Measurements from ENCODE around the gene MAIP1.

The MAIP1 gene

DNA sequence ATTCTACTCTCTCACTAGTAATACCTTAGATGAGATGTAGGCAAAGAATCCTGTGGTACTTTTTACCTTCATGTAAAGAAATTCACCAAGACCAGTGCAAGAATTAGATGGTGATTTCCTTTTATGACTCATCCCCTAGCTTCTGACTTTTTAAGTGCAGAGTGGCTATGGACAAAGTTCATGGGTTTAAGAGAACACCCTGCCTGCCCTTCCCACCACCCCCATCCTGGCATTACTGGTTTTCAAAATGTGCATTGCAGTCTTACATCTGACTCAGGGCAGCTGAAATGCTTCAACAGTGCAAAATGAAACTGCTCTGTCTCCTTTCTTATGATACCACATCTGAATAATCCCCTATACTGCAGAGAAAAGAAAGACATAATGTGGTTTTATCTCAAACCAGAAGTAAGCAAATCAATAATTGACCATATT, 22.6 kb downstream of the MAIP1 start:
- no peak for TF ChIP-seq CTCF (IDR thresholded peaks at IDR 0.05; ENCODE audit: extremely low read depth, insufficient read depth, missing control alignments)
- in situ Hi-C loops (cut with MboI; ENCODE audit: low pct_unique_long_range_greater_than_20kb, low sequenced_read_pairs, unreplicated experiment): loop anchor here (5.0 kb wide), 1 partner anchor 509 kb away; no protein-coding TSS in a partner anchor
- no peak for DNase-seq (ENCODE audit: low spot score)

DNA sequence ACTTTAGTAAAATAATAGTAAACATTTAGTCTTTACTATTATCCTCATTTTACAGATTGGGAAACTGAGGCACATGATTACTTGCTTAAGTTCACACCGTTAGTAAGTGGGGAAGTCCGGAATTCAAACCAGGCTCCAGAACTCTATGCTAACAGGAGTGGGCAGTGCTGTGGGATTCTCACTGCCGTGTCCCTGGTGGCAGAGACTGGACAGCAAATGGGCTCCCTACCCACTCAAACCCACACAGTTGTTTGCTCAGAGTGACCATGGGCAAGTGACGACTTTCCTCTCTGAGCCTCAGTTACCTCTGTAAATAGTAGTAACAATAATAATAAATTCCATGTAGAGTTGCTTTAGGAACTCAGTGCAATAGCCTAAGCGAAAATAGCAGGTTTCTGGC, 24.0 kb downstream of the MAIP1 start:
- TF ChIP-seq CTCF (IDR thresholded peaks at IDR 0.05; ENCODE audit: extremely low read depth, insufficient read depth, missing control alignments): no peak
- no peak for DNase-seq (ENCODE audit: low spot score)
- in situ Hi-C loops (cut with MboI; ENCODE audit: low pct_unique_long_range_greater_than_20kb, low sequenced_read_pairs, unreplicated experiment): loop anchor here (5.0 kb wide), 1 partner anchor 508 kb away; no protein-coding TSS in a partner anchor

DNA sequence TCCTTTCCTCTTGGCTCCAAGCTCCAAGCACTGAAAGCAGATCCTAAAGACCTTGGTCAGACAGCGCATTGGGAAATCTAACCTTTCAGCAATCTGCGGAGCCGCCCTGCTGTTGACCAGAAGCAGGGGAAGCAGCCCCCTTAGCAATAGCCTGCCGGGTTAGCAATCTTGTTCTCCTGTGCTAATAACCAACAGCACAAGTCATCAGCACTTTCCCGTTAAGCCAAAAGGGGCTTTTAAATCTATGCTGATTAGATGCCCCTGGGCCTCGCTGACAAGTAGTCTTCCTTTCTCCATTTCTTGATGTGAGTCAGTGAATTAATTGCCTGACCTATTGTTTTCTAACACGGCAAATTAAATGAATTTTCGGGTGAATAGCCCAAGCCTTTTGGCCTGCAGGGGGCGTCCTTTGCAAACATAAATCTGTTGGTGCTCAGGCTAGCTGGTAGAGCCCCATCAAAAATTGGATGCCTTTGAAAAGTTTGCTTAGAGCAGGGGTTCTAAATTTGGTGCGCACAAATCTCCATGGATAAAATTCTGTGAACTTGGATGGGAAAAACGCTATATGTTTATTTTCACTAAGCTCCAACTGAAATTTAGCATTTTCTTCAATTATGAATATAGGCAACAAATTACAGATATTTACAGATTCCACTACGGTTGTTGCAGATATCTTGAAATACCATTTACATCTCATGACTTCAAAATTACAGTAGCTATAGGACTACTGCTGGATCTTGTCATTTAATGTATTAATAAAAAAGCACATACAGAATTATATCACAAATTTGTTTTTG, 24.6 kb downstream of the MAIP1 start:
- DNase-seq (ENCODE audit: low spot score): peak; percentile 28
- in situ Hi-C loops (cut with MboI; ENCODE audit: low pct_unique_long_range_greater_than_20kb, low sequenced_read_pairs, unreplicated experiment): loop anchor here (5.0 kb wide), 1 partner anchor 507 kb away; no protein-coding TSS in a partner anchor
- peak; percentile 80 for TF ChIP-seq CTCF (IDR thresholded peaks at IDR 0.05; ENCODE audit: extremely low read depth, insufficient read depth, missing control alignments)

DNA sequence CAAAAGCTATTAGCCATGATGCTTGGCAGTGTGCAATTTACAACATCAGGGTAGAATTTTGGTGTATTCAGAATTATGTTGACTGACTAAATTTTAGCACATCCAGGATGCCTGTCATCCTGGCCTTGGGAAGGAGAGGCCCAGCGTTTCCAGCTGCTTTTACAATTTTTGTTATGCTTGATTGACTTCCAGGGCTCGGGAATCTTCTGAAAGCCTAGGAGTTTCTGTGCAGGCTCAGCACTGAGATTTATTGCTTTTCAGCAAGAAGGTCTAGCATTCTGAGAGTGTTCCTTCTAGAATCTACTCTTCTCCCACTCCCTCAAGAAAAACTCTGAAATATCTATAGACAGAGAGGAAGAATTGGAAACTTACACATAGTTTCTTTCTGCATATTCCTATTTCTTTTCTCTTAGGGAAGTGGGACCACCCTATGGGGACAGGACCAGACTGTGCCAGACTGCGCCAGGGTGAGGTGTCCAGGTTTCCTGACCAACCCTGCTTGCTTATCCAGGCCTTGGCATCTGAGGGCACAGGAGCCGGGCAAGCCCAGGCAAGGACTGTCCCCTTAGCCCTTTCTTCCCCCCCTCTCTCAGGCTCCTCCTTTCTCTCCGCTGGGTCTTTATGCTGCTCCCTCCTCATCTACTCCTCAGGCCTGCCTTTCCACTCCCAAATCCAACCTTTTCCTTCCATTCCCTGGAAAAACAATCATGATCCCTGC, 26.9 kb downstream of the MAIP1 start:
- TF ChIP-seq CTCF (IDR thresholded peaks at IDR 0.05; ENCODE audit: extremely low read depth, insufficient read depth, missing control alignments): no peak
- no peak for DNase-seq (ENCODE audit: low spot score)
- in situ Hi-C loops (cut with MboI; ENCODE audit: low pct_unique_long_range_greater_than_20kb, low sequenced_read_pairs, unreplicated experiment): no loop called here

DNA sequence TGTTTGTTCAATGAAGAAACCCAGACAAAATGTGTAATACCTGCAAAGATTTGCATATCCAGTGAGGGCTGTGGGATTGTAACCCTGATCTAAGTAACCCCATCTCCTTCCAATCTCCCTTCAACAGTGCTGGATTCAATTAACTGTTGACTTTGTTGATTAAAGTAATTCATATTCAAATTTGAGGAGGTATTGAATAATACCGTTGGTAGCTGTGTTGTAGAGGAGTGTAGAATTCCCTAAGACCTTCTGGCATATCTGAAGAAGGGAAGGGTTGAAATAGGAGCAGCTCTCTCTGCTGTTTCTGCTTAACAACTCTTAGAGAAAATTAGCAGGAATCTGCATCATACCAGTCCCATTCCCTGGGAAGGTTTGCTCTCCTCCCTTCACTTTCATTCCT, 28.2 kb downstream of the MAIP1 start:
- TF ChIP-seq CTCF (IDR thresholded peaks at IDR 0.05; ENCODE audit: extremely low read depth, insufficient read depth, missing control alignments): no peak

DNA sequence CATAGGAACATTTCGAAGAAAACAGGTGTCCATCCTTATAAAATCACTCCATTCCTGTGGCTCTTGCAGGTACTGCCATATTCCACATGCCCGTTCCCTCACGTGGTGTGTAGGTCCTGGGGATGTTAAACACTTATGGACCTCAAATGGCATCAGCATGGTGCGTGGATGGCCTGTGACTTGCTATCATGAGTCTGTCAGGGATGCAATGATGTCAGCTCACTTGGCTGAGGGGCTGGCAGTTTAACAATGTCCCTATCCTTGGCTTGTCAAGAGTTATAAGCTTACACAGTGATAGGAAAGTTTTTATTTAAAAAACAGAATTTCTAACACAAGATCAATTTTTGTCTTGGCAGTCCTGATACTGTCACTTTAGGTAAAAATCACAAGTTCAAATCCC, 28.8 kb downstream of the MAIP1 start:
- no peak for TF ChIP-seq CTCF (IDR thresholded peaks at IDR 0.05; ENCODE audit: extremely low read depth, insufficient read depth, missing control alignments)
- DNase-seq (ENCODE audit: low spot score): no peak
- in situ Hi-C loops (cut with MboI; ENCODE audit: low pct_unique_long_range_greater_than_20kb, low sequenced_read_pairs, unreplicated experiment): no loop called here

More for the DNA sequence above, 28.2 kb downstream of the MAIP1 start:
- DNase-seq (ENCODE audit: low spot score): no peak
- in situ Hi-C loops (cut with MboI; ENCODE audit: low pct_unique_long_range_greater_than_20kb, low sequenced_read_pairs, unreplicated experiment): no loop called here
